Measurements from ENCODE around the gene PGLYRP1.

PGLYRP1 gene

GRCh38 chr19:46022431-46023310, at the start of gene PGLYRP1:
Gene PGLYRP1 (minus strand): TSS chr19:46023053. CDS start chr19:46023021, 32 bp downstream.
- TF ChIP-seq TAF1 (IDR thresholded peaks at IDR 0.05; ENCODE audit: low read depth) (no peak), ZBTB7A (IDR thresholded peaks at IDR 0.05; ENCODE audit: low read depth) (no peak), EP300 (IDR thresholded peaks at IDR 0.05; ENCODE audit: borderline replicate concordance) (no peak), EGR1 (IDR thresholded peaks at IDR 0.05) (no peak), CEBPB (IDR thresholded peaks at IDR 0.05) (no peak), REST (IDR thresholded peaks at IDR 0.05; ENCODE audit: low read depth) (no peak), TEAD4 (IDR thresholded peaks at IDR 0.05) (no peak), TCF12 (IDR thresholded peaks at IDR 0.05; ENCODE audit: low read depth) (no peak), YY1 (IDR thresholded peaks at IDR 0.05; ENCODE audit: low read depth) (no peak), RAD21 (IDR thresholded peaks at IDR 0.05; ENCODE audit: low read depth) (no peak), USF1 (IDR thresholded peaks at IDR 0.05) (no peak), MAX (IDR thresholded peaks at IDR 0.05) (no peak), CREB1 (IDR thresholded peaks at IDR 0.05; ENCODE audit: low read depth) (no peak), FOXM1 (IDR thresholded peaks at IDR 0.05; ENCODE audit: borderline replicate concordance, low read depth) (no peak), NFIC (IDR thresholded peaks at IDR 0.05) (no peak)

- TF ChIP-seq TEAD4 (IDR thresholded peaks at IDR 0.05) (no peak), CREB1 (IDR thresholded peaks at IDR 0.05; ENCODE audit: low read depth) (no peak), EP300 (IDR thresholded peaks at IDR 0.05; ENCODE audit: borderline replicate concordance) (no peak), TCF12 (IDR thresholded peaks at IDR 0.05; ENCODE audit: low read depth) (no peak), REST (IDR thresholded peaks at IDR 0.05; ENCODE audit: low read depth) (no peak), NFIC (IDR thresholded peaks at IDR 0.05) (no peak), TAF1 (IDR thresholded peaks at IDR 0.05; ENCODE audit: low read depth) (no peak), FOXM1 (IDR thresholded peaks at IDR 0.05; ENCODE audit: borderline replicate concordance, low read depth) (no peak), CEBPB (IDR thresholded peaks at IDR 0.05) (no peak), RAD21 (IDR thresholded peaks at IDR 0.05; ENCODE audit: low read depth) (no peak), EGR1 (IDR thresholded peaks at IDR 0.05) (no peak), USF1 (IDR thresholded peaks at IDR 0.05) (no peak), YY1 (IDR thresholded peaks at IDR 0.05; ENCODE audit: low read depth) (no peak), MAX (IDR thresholded peaks at IDR 0.05) (no peak), ZBTB7A (IDR thresholded peaks at IDR 0.05; ENCODE audit: low read depth) (no peak)
Observed at GRCh38 chr19:46069806-46070341, 47.0 kb upstream of the PGLYRP1 start.

- no peak for TF ChIP-seq TAF1 (IDR thresholded peaks at IDR 0.05; ENCODE audit: low read depth)
Observed at GRCh38 chr19:46068345-46069258, 45.7 kb upstream of the PGLYRP1 start.

- no peak for TF ChIP-seq YY1 (IDR thresholded peaks at IDR 0.05; ENCODE audit: low read depth)
- no peak for TF ChIP-seq MAX (IDR thresholded peaks at IDR 0.05)
- TF ChIP-seq EGR1 (IDR thresholded peaks at IDR 0.05): no peak
- TF ChIP-seq ZBTB7A (IDR thresholded peaks at IDR 0.05; ENCODE audit: low read depth): no peak
- TF ChIP-seq TEAD4 (IDR thresholded peaks at IDR 0.05): no peak
- no peak for TF ChIP-seq REST (IDR thresholded peaks at IDR 0.05; ENCODE audit: low read depth)
- TF ChIP-seq USF1 (IDR thresholded peaks at IDR 0.05): no peak
- TF ChIP-seq TAF1 (IDR thresholded peaks at IDR 0.05; ENCODE audit: low read depth): no peak
- no peak for TF ChIP-seq CREB1 (IDR thresholded peaks at IDR 0.05; ENCODE audit: low read depth)
- no peak for TF ChIP-seq RAD21 (IDR thresholded peaks at IDR 0.05; ENCODE audit: low read depth)
- TF ChIP-seq TCF12 (IDR thresholded peaks at IDR 0.05; ENCODE audit: low read depth): no peak
- no peak for TF ChIP-seq NFIC (IDR thresholded peaks at IDR 0.05)
- TF ChIP-seq EP300 (IDR thresholded peaks at IDR 0.05; ENCODE audit: borderline replicate concordance): no peak
- TF ChIP-seq FOXM1 (IDR thresholded peaks at IDR 0.05; ENCODE audit: borderline replicate concordance, low read depth): no peak
- TF ChIP-seq CEBPB (IDR thresholded peaks at IDR 0.05): no peak
Observed at GRCh38 chr19:46067691-46068090, 44.8 kb upstream of the PGLYRP1 start.

All from Ishikawa (cell line).